ENCODE measurements around the gene AAK1. TPM values are rescaled to one million over a fixed set of nuclear protein-coding genes. Genes with fewer than 3 reads are reported as not detected.
"Not testable (repeated sequence)": the region's sequence is repeated elsewhere in the genome, so short reads cannot be mapped to it uniquely, and the experiment has no call there.

The AAK1 gene
- total and polyA plus RNA-seq, 4 donors = 6.9 to 95.6 (median 51.0) TPM

DNA sequence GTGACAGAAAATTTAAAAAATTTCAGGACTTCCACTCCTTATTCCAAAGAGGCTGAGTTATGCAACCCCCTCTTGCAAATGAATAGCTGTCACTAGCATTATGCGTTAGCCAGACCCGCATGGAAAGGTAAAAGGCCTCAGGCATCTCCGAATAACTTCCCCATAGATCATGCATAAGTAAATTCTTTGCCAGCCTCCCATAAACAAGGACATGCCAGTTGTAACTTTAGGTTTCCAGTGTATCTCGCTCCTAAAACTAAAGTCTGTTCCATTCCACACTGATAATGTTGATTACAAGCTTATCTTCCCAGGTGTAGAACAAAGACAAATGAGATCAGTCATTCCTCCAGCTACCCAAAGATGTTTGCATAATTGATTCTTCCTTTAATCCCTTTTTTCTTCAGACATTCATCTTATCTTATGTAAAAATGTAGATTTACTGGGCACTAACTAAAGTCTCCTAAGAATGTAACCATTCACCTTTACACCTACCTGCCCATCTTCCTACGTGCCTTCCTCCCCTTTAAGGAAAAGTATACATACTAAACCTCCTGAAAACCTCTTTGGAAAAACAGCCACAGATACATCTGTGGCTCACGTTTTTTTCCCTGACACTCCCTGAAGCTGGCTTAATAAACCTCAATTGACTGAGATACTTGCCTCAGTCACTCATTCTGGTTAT, 192.7 kb downstream of the AAK1 start:
- H3K27me3 ChIP-seq (ENCODE audit: control insufficient read depth in 1 of 2, insufficient read depth in 2 of 2, low read length in 1 of 2) = no peaks in the 10 kb centered on the region
- ATAC-seq (ENCODE audit: low FRiP score) = no peak
- no peak overlapping the region for H3K4me3 ChIP-seq (ENCODE audit: low read length in 2 of 2)
- DNase-seq = no peak
- intact Hi-C loops (cut with DNase I) = no loop called here
- WGBS, 2 donors = 91% methylated on average over 6 of the region's 6 CpGs
- H3K9me3 ChIP-seq (ENCODE audit: control insufficient read depth, low read length) = no peaks in the 10 kb centered on the region
- H3K4me1 ChIP-seq (ENCODE audit: control insufficient read depth in 1 of 2, insufficient read depth in 2 of 2, low read length in 2 of 2) = no peaks in the 10 kb centered on the region
- H3K36me3 ChIP-seq (ENCODE audit: control insufficient read depth in 1 of 2, insufficient read depth in 2 of 2, low read length in 1 of 2) = peaks cover 0 to 2% of the 10 kb centered on the region in 2 donors
- H3K27ac ChIP-seq (ENCODE audit: low read depth in 1 of 2, low read length in 2 of 2) = no peak overlapping the region

DNA sequence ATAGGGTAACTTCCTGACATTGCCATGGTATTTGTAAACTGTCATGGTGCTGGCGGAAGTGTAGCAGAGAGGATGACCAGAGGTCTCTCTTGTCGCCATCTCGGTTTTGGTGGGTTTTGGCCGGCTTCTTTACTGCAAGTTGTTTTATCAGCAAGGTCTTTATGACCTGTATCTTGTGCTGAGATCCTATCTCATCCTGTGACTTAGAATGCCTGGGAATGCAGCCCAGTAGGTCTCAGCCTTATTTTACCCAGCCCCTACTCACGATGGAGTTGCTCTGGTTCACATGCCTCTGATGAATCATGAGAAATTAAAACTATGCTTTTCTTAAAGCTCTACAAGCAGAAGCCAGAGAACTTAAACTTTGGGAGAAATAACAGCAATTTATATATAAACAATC, 193.6 kb downstream of the AAK1 start:
- Histone ChIP-seq H3K36me3 (ENCODE audit: control insufficient read depth in 1 of 2, insufficient read depth in 2 of 2, low read length in 1 of 2) (peaks cover 0 to 2% of the 10 kb centered on the region in 2 donors), H3K4me3 (ENCODE audit: low read length in 2 of 2) (no peak overlapping the region), H3K27me3 (ENCODE audit: control insufficient read depth in 1 of 2, insufficient read depth in 2 of 2, low read length in 1 of 2) (no peaks in the 10 kb centered on the region), H3K4me1 (ENCODE audit: control insufficient read depth in 1 of 2, insufficient read depth in 2 of 2, low read length in 2 of 2) (no peaks in the 10 kb centered on the region), H3K27ac (ENCODE audit: low read depth in 1 of 2, low read length in 2 of 2) (no peak overlapping the region), H3K9me3 (ENCODE audit: control insufficient read depth, low read length) (no peaks in the 10 kb centered on the region)
- DNase-seq (no peak), ATAC-seq (ENCODE audit: low FRiP score) (no peak)
- WGBS, 2 donors = 81 to 82% methylated on average over 5 of the region's 5 CpGs
- intact Hi-C loops (cut with DNase I) = no loop called here

- H3K36me3 ChIP-seq (ENCODE audit: control insufficient read depth in 1 of 2, insufficient read depth in 2 of 2, low read length in 1 of 2); H3K4me3 ChIP-seq (ENCODE audit: low read length in 2 of 2); H3K4me1 ChIP-seq (ENCODE audit: control insufficient read depth in 1 of 2, insufficient read depth in 2 of 2, low read length in 2 of 2); DNase-seq; intact Hi-C loops (cut with DNase I); ATAC-seq (ENCODE audit: low FRiP score); H3K9me3 ChIP-seq (ENCODE audit: control insufficient read depth, low read length); H3K27me3 ChIP-seq (ENCODE audit: control insufficient read depth in 1 of 2, insufficient read depth in 2 of 2, low read length in 1 of 2); H3K27ac ChIP-seq (ENCODE audit: low read depth in 1 of 2, low read length in 2 of 2): not testable (repeated sequence)
- WGBS, 2 donors = 83 to 85% methylated on average over 3 of the region's 3 CpGs
These were observed 199.9 kb downstream of the AAK1 start for GRCh38 chr2:69443673-69444072.

- not testable (repeated sequence) for DNase-seq; H3K4me3 ChIP-seq (ENCODE audit: low read length in 2 of 2); H3K27ac ChIP-seq (ENCODE audit: low read depth in 1 of 2, low read length in 2 of 2); H3K27me3 ChIP-seq (ENCODE audit: control insufficient read depth in 1 of 2, insufficient read depth in 2 of 2, low read length in 1 of 2); H3K9me3 ChIP-seq (ENCODE audit: control insufficient read depth, low read length); ATAC-seq (ENCODE audit: low FRiP score); H3K4me1 ChIP-seq (ENCODE audit: control insufficient read depth in 1 of 2, insufficient read depth in 2 of 2, low read length in 2 of 2); H3K36me3 ChIP-seq (ENCODE audit: control insufficient read depth in 1 of 2, insufficient read depth in 2 of 2, low read length in 1 of 2)
- intact Hi-C loops (cut with DNase I) = loop anchor here (5.0 kb wide), 1 partner anchor 52 kb away; the partner anchor contains the start of gene GFPT1 (in 2 of the 2)
- 97 to 99% methylated on average over 2 of the region's 2 CpGs for WGBS, 2 donors
These were observed 204.0 kb downstream of the AAK1 start for GRCh38 chr2:69439499-69439898.

GRCh38 chr2:69438580-69438979, 205.0 kb downstream of the AAK1 start:
- ATAC-seq (ENCODE audit: low FRiP score) (no peak), DNase-seq (no peak)
- peaks cover 0 to 4% of the 10 kb centered on the region in 2 donors for H3K4me1 ChIP-seq (ENCODE audit: control insufficient read depth in 1 of 2, insufficient read depth in 2 of 2, low read length in 2 of 2)
- intact Hi-C loops (cut with DNase I) = loop anchor here (5.0 kb wide), 1 partner anchor 51 kb away; the partner anchor contains the start of gene GFPT1 (in 2 of the 2)
- H3K4me3 ChIP-seq (ENCODE audit: low read length in 2 of 2) = no peak overlapping the region
- no peaks in the 10 kb centered on the region for H3K27me3 ChIP-seq (ENCODE audit: control insufficient read depth in 1 of 2, insufficient read depth in 2 of 2, low read length in 1 of 2)
- H3K36me3 ChIP-seq (ENCODE audit: control insufficient read depth in 1 of 2, insufficient read depth in 2 of 2, low read length in 1 of 2) = no peaks in the 10 kb centered on the region
- 96 to 98% methylated on average over 6 of the region's 6 CpGs for WGBS, 2 donors
- H3K9me3 ChIP-seq (ENCODE audit: control insufficient read depth, low read length) = no peaks in the 10 kb centered on the region
- H3K27ac ChIP-seq (ENCODE audit: low read depth in 1 of 2, low read length in 2 of 2) = peak overlapping the region; percentile 90 to 96

GRCh38 chr2:69437751-69438154, 205.8 kb downstream of the AAK1 start:
- Histone ChIP-seq H3K4me3 (ENCODE audit: low read length in 2 of 2) (peak overlapping the region; percentile 27 to 66), H3K4me1 (ENCODE audit: control insufficient read depth in 1 of 2, insufficient read depth in 2 of 2, low read length in 2 of 2) (peaks cover 0 to 4% of the 10 kb centered on the region in 2 donors), H3K9me3 (ENCODE audit: control insufficient read depth, low read length) (no peaks in the 10 kb centered on the region), H3K27me3 (ENCODE audit: control insufficient read depth in 1 of 2, insufficient read depth in 2 of 2, low read length in 1 of 2) (no peaks in the 10 kb centered on the region), H3K27ac (ENCODE audit: low read depth in 1 of 2, low read length in 2 of 2) (peak overlapping the region; percentile 90 to 96), H3K36me3 (ENCODE audit: control insufficient read depth in 1 of 2, insufficient read depth in 2 of 2, low read length in 1 of 2) (no peaks in the 10 kb centered on the region)
- 12 to 13% methylated on average over 7 of the region's 7 CpGs for whole genome bisulfite sequencing, 2 donors
- intact Hi-C loops (cut with DNase I) = loop anchor here (5.0 kb wide), 1 partner anchor 50 kb away; the partner anchor contains the start of gene GFPT1 (in 2 of the 2)
- peak in 1 of 2 donors; percentile 68 for DNase-seq
- ATAC-seq (ENCODE audit: low FRiP score) = peak; percentile 72

DNA sequence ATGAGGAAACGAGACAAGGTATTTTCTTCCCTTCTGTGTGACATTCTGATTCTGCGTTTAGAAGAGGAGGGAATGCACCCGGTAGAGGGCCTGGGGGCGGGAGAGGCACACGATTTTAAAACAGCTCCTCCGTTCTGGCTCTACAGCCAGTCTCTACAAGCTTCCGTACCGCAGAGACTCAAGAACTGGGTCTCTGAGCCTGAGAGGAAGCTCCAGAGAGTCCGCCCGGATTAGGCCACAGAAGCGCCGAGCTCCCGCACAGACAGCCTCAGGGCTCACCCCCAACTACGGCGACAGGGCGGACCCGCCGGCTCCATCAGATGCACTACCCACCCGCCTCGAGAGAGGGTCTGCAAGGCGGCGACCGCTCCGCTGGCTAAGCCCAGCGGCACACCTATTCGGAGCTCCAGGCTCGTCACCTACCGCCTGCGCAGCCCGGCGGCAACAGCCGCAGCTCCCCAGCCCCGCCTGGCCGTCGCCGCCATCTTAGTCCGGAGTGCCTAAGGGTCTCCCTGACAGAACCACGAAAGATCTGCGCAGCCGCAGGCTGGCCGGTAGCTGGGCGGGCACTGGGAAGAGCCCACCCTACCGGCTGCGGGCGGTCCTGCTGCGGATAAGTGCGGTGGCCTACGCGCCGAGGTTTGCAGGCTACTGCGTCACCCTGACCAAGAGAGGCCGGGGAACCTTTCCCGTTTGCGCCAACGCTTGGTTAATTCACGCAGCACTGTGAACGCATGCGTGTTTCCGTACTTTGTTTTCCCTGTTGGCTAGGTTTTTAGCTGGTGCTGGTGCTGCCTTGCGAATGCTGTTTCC, 206.4 kb downstream of the AAK1 start, which contains the start of gene NFU1:
Gene NFU1, minus strand, starts transcription at position 498 of the 813 bp plus-strand sequence. Its CDS starts 13 bp downstream, at position 485.
- H3K4me3 ChIP-seq (ENCODE audit: low read length in 2 of 2) = peak within 1 kb of the TSS; percentile 30 to 66
- DNase-seq (peak; percentile 96 to 98), ATAC-seq (ENCODE audit: low FRiP score) (peak; percentile 98)
- intact Hi-C loops (cut with DNase I) = loop anchor here (5.0 kb wide), 1 partner anchor 50 kb away; the partner anchor contains the start of gene GFPT1 (in 2 of the 2)
- H3K27me3 ChIP-seq (ENCODE audit: control insufficient read depth in 1 of 2, insufficient read depth in 2 of 2, low read length in 1 of 2) = no peaks in the 10 kb centered on the region
- peaks cover 0 to 4% of the 10 kb centered on the region in 2 donors for H3K4me1 ChIP-seq (ENCODE audit: control insufficient read depth in 1 of 2, insufficient read depth in 2 of 2, low read length in 2 of 2)
- H3K9me3 ChIP-seq (ENCODE audit: control insufficient read depth, low read length) = no peaks in the 10 kb centered on the region
- peak within 1 kb of the TSS; percentile 90 to 96 for H3K27ac ChIP-seq (ENCODE audit: low read depth in 1 of 2, low read length in 2 of 2)
- no peaks in the 10 kb centered on the region for H3K36me3 ChIP-seq (ENCODE audit: control insufficient read depth in 1 of 2, insufficient read depth in 2 of 2, low read length in 1 of 2)
- WGBS, 2 donors = 0 to 1% methylated on average over 60 of the region's 60 CpGs

- ATAC-seq (ENCODE audit: low FRiP score) (no peak), DNase-seq (no peak)
- Histone ChIP-seq H3K9me3 (ENCODE audit: control insufficient read depth, low read length) (no peaks in the 10 kb centered on the region), H3K4me1 (ENCODE audit: control insufficient read depth in 1 of 2, insufficient read depth in 2 of 2, low read length in 2 of 2) (peaks cover 0 to 5% of the 10 kb centered on the region in 2 donors), H3K4me3 (ENCODE audit: low read length in 2 of 2) (peak overlapping the region; percentile 30 to 66), H3K27me3 (ENCODE audit: control insufficient read depth in 1 of 2, insufficient read depth in 2 of 2, low read length in 1 of 2) (no peaks in the 10 kb centered on the region), H3K36me3 (ENCODE audit: control insufficient read depth in 1 of 2, insufficient read depth in 2 of 2, low read length in 1 of 2) (no peaks in the 10 kb centered on the region), H3K27ac (ENCODE audit: low read depth in 1 of 2, low read length in 2 of 2) (peak overlapping the region; percentile 68 to 81)
- 2% methylated on average over 5 of the region's 5 CpGs for WGBS, 2 donors
- intact Hi-C loops (cut with DNase I) = loop anchor here (5.0 kb wide), 1 partner anchor 49 kb away; the partner anchor contains the start of gene GFPT1 (in 2 of the 2)
These were observed 207.0 kb downstream of the AAK1 start for GRCh38 chr2:69436596-69436937.
